Fibroblast of pulmonary artery (primary cell): ENCODE measurements around the gene ST6GAL1.

ENCODE experiments used
- DNase-seq: peaks from one replicate; pipeline ENCODE4 v3.0.0-alpha.2; 2010; ENCODE audit warnings: low read depth
- H3K4me3 ChIP-seq: replicated peaks from 2 replicates; pipeline ENCODE4 v1.5.1; 2011; ENCODE audit warnings: low read depth, mild to moderate bottlenecking, control low read depth, low read length, moderate library complexity
- CTCF ChIP-seq: IDR thresholded peaks from 2 replicates; pipeline ENCODE4 v1.5.1; 2011; ENCODE audit warnings: mild to moderate bottlenecking, control low read depth, low read length, inconsistent platforms; ENCODE audit errors: missing control alignments

The ST6GAL1 gene

GRCh38 chr3:187074846-187075245 lies 144.5 kb downstream of the ST6GAL1 start:
- no peak overlapping the region for H3K4me3 ChIP-seq
- TF ChIP-seq CTCF = no peak
- DNase-seq = no peak

GRCh38 chr3:187076297-187076696 lies 146.0 kb downstream of the ST6GAL1 start:
- no peak for DNase-seq
- TF ChIP-seq CTCF = no peak

GRCh38 chr3:187077085-187077484 lies 146.8 kb downstream of the ST6GAL1 start:
- H3K4me3 ChIP-seq = no peak overlapping the region
- no peak for TF ChIP-seq CTCF
- no peak for DNase-seq

More at GRCh38 chr3:187076297-187076696, 146.0 kb downstream of the ST6GAL1 start:
- H3K4me3 ChIP-seq = no peak overlapping the region

- H3K4me3 ChIP-seq = no peak overlapping the region
- TF ChIP-seq CTCF = no peak
- no peak for DNase-seq
Measured at GRCh38 chr3:187077537-187077936, 147.2 kb downstream of the ST6GAL1 start.

- DNase-seq = no peak
- TF ChIP-seq CTCF = no peak
- no peak overlapping the region for H3K4me3 ChIP-seq
Measured at GRCh38 chr3:187079090-187080022, 149.0 kb downstream of the ST6GAL1 start.

GRCh38 chr3:187080799-187081450 lies 150.6 kb downstream of the ST6GAL1 start:
- H3K4me3 ChIP-seq = no peak overlapping the region
- TF ChIP-seq CTCF = no peak
- no peak for DNase-seq
